Heart left ventricle (tissue), 16 donors: ENCODE measurements around the gene TSEN54. TPM values are rescaled to one million over a fixed set of nuclear protein-coding genes. Genes with fewer than 3 reads are reported as not detected.

ENCODE experiments used
- ATAC-seq, 4 donors: fragments of 200-7000 bp; cut with Tn5 transposase; one replicate each; pipeline ENCODE4 v1.9.1; 2020 to 2022; ENCODE audit warnings: moderate library complexity in 4 of 4, mild to moderate bottlenecking in 3 of 4, moderate number of reproducible peaks in 1 of 4
- DNase-seq, 5 donors: peaks; one replicate each; pipeline ENCODE4 v3.0.0-alpha.2; 2020
- H3K27ac ChIP-seq, 12 donors: fragments of 200-600 bp; sonication (generic) in 4 of 12; one replicate each; pipeline versions ENCODE4 v1.5.0 to v1.8.0; 2016 to 2022; ENCODE audit warnings: mild to moderate bottlenecking in 2 of 12
- H3K27me3 ChIP-seq, 9 donors: fragments of 200-600 bp; sonication (generic) in 2 of 9; one replicate each; pipeline versions ENCODE4 v1.5.1 to v1.8.0; 2016 to 2022; ENCODE audit warnings: mild to moderate bottlenecking in 3 of 9
- H3K36me3 ChIP-seq, 9 donors: fragments of 200-600 bp; sonication (generic) in 2 of 9; one replicate each; pipeline versions ENCODE4 v1.5.0 to v1.8.0; 2018 to 2022; ENCODE audit warnings: mild to moderate bottlenecking in 2 of 9
- H3K4me1 ChIP-seq, 12 donors: fragments of 200-600 bp; sonication (generic) in 4 of 12; one replicate each; pipeline versions ENCODE4 v1.5.0 to v1.8.0; 2016 to 2022; ENCODE audit warnings: mild to moderate bottlenecking in 3 of 12
- H3K4me3 ChIP-seq, 12 donors: fragments of 200-600 bp; sonication (generic) in 4 of 12; one replicate each; pipeline versions ENCODE4 v1.5.0 to v1.8.0; 2017 to 2022; ENCODE audit warnings: mild to moderate bottlenecking in 9 of 12, moderate library complexity in 4 of 12
- H3K9me3 ChIP-seq, 12 donors: fragments of 200-600 bp; sonication (generic) in 4 of 12; one replicate each; pipeline versions ENCODE4 v1.5.0 to v1.8.0; 2016 to 2022; ENCODE audit warnings: mild to moderate bottlenecking in 1 of 12
- CTCF ChIP-seq, 12 donors: fragments of 200-600 bp; sonication (generic) in 4 of 12; IDR thresholded peaks; one replicate each; pipeline versions ENCODE4 v1.5.0 to v1.8.0; 2018 to 2022; ENCODE audit warnings: antibody characterized with exemption in 12 of 12, mild to moderate bottlenecking in 5 of 12
- POLR2A ChIP-seq, 2 donors: fragments of 450-650 bp; IDR thresholded peaks; one replicate each; pipeline ENCODE4 v1.6.1; 2017; ENCODE audit warnings: antibody characterized with exemption in 2 of 2, mild to moderate bottlenecking in 2 of 2, moderate library complexity in 2 of 2
- WGBS, 4 donors: extraction: QIAGEN DNeasy Blood & Tissue Kit in 2 of 4; methylation state at CpG; one replicate each; pipeline versions ENCODE4 v1.1.5 to v1.1.7; 2013 to 2018; 5-methylcytosine and 5-hydroxymethylcytosine counted together
- intact Hi-C, 10 donors: fragments of 100-400 bp; cut with DNase I; formaldehyde crosslinking; loops; one replicate each; pipeline versions ENCODE4 v1.11.1 to v1.14.2; 2022
- polyA plus RNA-seq, 2 donors: library from polyadenylated mRNA; stranded (reverse); fragments of 200-250 nt; gene quantifications; one replicate each; pipeline ENCODE4 v1.2.3, GENCODE V29; 2013
- total RNA-seq, 9 donors: library from RNA; depleted of rRNA in 2 of 9; stranded (reverse); fragments of >200 nt in 2 of 9; fragmentation: NEBNext Ultra II Directional in 3 of 9; extraction: Animal tissue kit (Norgen Biotek cat#: 25700) in 3 of 9; gene quantifications; one replicate each; pipeline versions ENCODE4 v1.1.0 to v1.2.4, GENCODE V29; 2016 to 2023
- donor health status: ischemic (EF 13 %, LVEDD 7.1; RV severe dilation, severe dysfunction).
- donor health status: healthy with polysubstance abuse.
- donor health status: DM: no; HTN: yes; CAD: no.
- donor health status: DM: no; HTN: no; CAD: no.
- donor health status: ischemic (EF 25% LVEDD 6.9; RV normal size, moderate dysfunction).
- donor health status: ischemic (EF 25% LVEDD 5.7; RV mildly dilated, moderate dysfunction).
- donor health status: healthy.
- donor health status: DM: yes; HTN: yes; CAD: no.
- donor health status: ischemic (EF 35%, LVEDD 5.7; RV mildly dilated, moderate dysfunction).
- donor health status: nonischemic (EF 11% LVEDD 7.7; RV severe dilation, severe dysfunction).
- donor health status: DM: yes; HTN: yes; CAD: no.
- donor health status: PGD.
- donor health status: ischemic (EF 29% LVEDD 5.4; RV normal size, mild dysfunction).
- donor health status: nonischemic (EF 23%, LVEDD 6.1; RV moderate dilation, normal function).

Gene TSEN54
- total and polyA plus RNA-seq, 11 donors: 4.0 to 12.4 (median 9.4) TPM

- intact Hi-C loops: loop anchor here in 1 of 10 donors (5.0 kb wide), 1 partner anchor 43 kb away; the partner anchor contains the start of gene TMEM94
- Histone ChIP-seq H3K4me1 (peaks cover 0 to 55% (median 19%) of the 10 kb centered on the region in 12 donors), H3K27ac (peak overlapping the region in 10 of 12 donors; percentile 5 to 75 (median 55)), H3K9me3 (no peaks in the 10 kb centered on the region), H3K36me3 (peaks cover 0 to 89% (median 79%) of the 10 kb centered on the region in 9 donors), H3K27me3 (no peaks in the 10 kb centered on the region), H3K4me3 (no peak overlapping the region)
- TF ChIP-seq CTCF (IDR thresholded peaks at IDR 0.05) (no peak), POLR2A (IDR thresholded peaks at IDR 0.05) (no peak)
- DNase-seq (no peak), ATAC-seq (no peak)
- WGBS, 4 donors: 84 to 91% (median 88%) methylated on average over 11 to 17 of the region's 17 CpGs
Measured at GRCh38 chr17:75500419-75501216, 15.7 kb upstream of the TSEN54 start.

GRCh38 chr17:75501378-75502071 lies 14.8 kb upstream of the TSEN54 start:
- intact Hi-C loops: loop anchor here in 1 of 10 donors (5.0 kb wide), 1 partner anchor 44 kb away; the partner anchor contains the start of gene TMEM94
- DNase-seq (peak in 1 of 5 donors; percentile 42), ATAC-seq (peak; percentile 11 to 62 (median 51))
- Histone ChIP-seq H3K4me1 (peaks cover 0 to 55% (median 19%) of the 10 kb centered on the region in 12 donors), H3K36me3 (peaks cover 0 to 89% (median 79%) of the 10 kb centered on the region in 9 donors), H3K27ac (peak overlapping the region in 11 of 12 donors; percentile 28 to 75 (median 56)), H3K27me3 (no peaks in the 10 kb centered on the region), H3K4me3 (no peak overlapping the region), H3K9me3 (no peaks in the 10 kb centered on the region)
- 42 to 71% (median 56%) methylated on average over 5 to 21 of the region's 21 CpGs for WGBS, 4 donors
- no peak for TF ChIP-seq POLR2A (IDR thresholded peaks at IDR 0.05)
- no peak for TF ChIP-seq CTCF (IDR thresholded peaks at IDR 0.05)

- intact Hi-C loops: loop anchor here in 1 of 10 donors (5.0 kb wide), 1 partner anchor 45 kb away; the partner anchor contains the start of gene TMEM94
- TF ChIP-seq CTCF (IDR thresholded peaks at IDR 0.05): no peak
- TF ChIP-seq POLR2A (IDR thresholded peaks at IDR 0.05): no peak
- DNase-seq: no peak
- Histone ChIP-seq H3K27ac (peak overlapping the region in 5 of 12 donors; percentile 56 to 75 (median 59)), H3K9me3 (no peaks in the 10 kb centered on the region), H3K27me3 (no peaks in the 10 kb centered on the region), H3K36me3 (peaks cover 0 to 89% (median 79%) of the 10 kb centered on the region in 9 donors), H3K4me3 (no peak overlapping the region), H3K4me1 (peaks cover 0 to 59% (median 20%) of the 10 kb centered on the region in 12 donors)
- WGBS, 4 donors: 84 to 90% (median 88%) methylated on average over 26 to 40 of the region's 40 CpGs
- ATAC-seq: no peak
Measured at GRCh38 chr17:75502072-75502720, 14.1 kb upstream of the TSEN54 start.
